ENCODE results near the gene ARAP2.

ARAP2 gene

GRCh38 chr4:36218121-36218520, 26.2 kb downstream of the ARAP2 start:
- Histone ChIP-seq H3K27me3 (replicated peaks; ENCODE audit: control insufficient read depth, insufficient read depth, low read length, poor library complexity, severe bottlenecking) (no peaks in the 10 kb centered on the region), H3K4me1 (ENCODE audit: control insufficient read depth, insufficient read depth, low read length, poor library complexity, severe bottlenecking) (peaks cover 5% of the 10 kb centered on the region), H3K4me3 (ENCODE audit: insufficient read depth, low read depth, low read length, poor library complexity, severe bottlenecking) (no peak overlapping the region), H3K27ac (ENCODE audit: insufficient read depth, low read length, poor library complexity, severe bottlenecking) (no peak overlapping the region), H3K9me3 (ENCODE audit: control insufficient read depth, low read length) (no peaks in the 10 kb centered on the region), H3K36me3 (ENCODE audit: control insufficient read depth, insufficient read depth, low read length) (no peaks in the 10 kb centered on the region)
- no peak for DNase-seq

- DNase-seq: no peak
- Histone ChIP-seq H3K36me3 (ENCODE audit: control insufficient read depth, insufficient read depth, low read length) (peaks cover 4% of the 10 kb centered on the region), H3K27me3 (replicated peaks; ENCODE audit: control insufficient read depth, insufficient read depth, low read length, poor library complexity, severe bottlenecking) (no peaks in the 10 kb centered on the region), H3K9me3 (ENCODE audit: control insufficient read depth, low read length) (no peaks in the 10 kb centered on the region), H3K4me1 (ENCODE audit: control insufficient read depth, insufficient read depth, low read length, poor library complexity, severe bottlenecking) (peaks cover 5% of the 10 kb centered on the region), H3K4me3 (ENCODE audit: insufficient read depth, low read depth, low read length, poor library complexity, severe bottlenecking) (no peak overlapping the region), H3K27ac (ENCODE audit: insufficient read depth, low read length, poor library complexity, severe bottlenecking) (no peak overlapping the region)
These were observed 28.7 kb downstream of the ARAP2 start for GRCh38 chr4:36215627-36216026.

- Histone ChIP-seq H3K4me3 (ENCODE audit: insufficient read depth, low read depth, low read length, poor library complexity, severe bottlenecking) (no peak overlapping the region), H3K27ac (ENCODE audit: insufficient read depth, low read length, poor library complexity, severe bottlenecking) (no peak overlapping the region), H3K27me3 (replicated peaks; ENCODE audit: control insufficient read depth, insufficient read depth, low read length, poor library complexity, severe bottlenecking) (no peaks in the 10 kb centered on the region), H3K36me3 (ENCODE audit: control insufficient read depth, insufficient read depth, low read length) (peaks cover 10% of the 10 kb centered on the region), H3K9me3 (ENCODE audit: control insufficient read depth, low read length) (no peaks in the 10 kb centered on the region), H3K4me1 (ENCODE audit: control insufficient read depth, insufficient read depth, low read length, poor library complexity, severe bottlenecking) (peaks cover 5% of the 10 kb centered on the region)
- DNase-seq: no peak
These were observed 29.4 kb downstream of the ARAP2 start for GRCh38 chr4:36214735-36215485.

- Histone ChIP-seq H3K27ac (ENCODE audit: insufficient read depth, low read length, poor library complexity, severe bottlenecking) (no peak overlapping the region), H3K36me3 (ENCODE audit: control insufficient read depth, insufficient read depth, low read length) (peaks cover 12% of the 10 kb centered on the region), H3K4me3 (ENCODE audit: insufficient read depth, low read depth, low read length, poor library complexity, severe bottlenecking) (no peak overlapping the region), H3K4me1 (ENCODE audit: control insufficient read depth, insufficient read depth, low read length, poor library complexity, severe bottlenecking) (peaks cover 9% of the 10 kb centered on the region), H3K27me3 (replicated peaks; ENCODE audit: control insufficient read depth, insufficient read depth, low read length, poor library complexity, severe bottlenecking) (no peaks in the 10 kb centered on the region), H3K9me3 (ENCODE audit: control insufficient read depth, low read length) (no peaks in the 10 kb centered on the region)
- no peak for DNase-seq
These were observed 30.3 kb downstream of the ARAP2 start for GRCh38 chr4:36213977-36214376.

- peaks cover 17% of the 10 kb centered on the region for H3K36me3 ChIP-seq (ENCODE audit: control insufficient read depth, insufficient read depth, low read length)
- no peaks in the 10 kb centered on the region for H3K27me3 ChIP-seq (replicated peaks; ENCODE audit: control insufficient read depth, insufficient read depth, low read length, poor library complexity, severe bottlenecking)
- peaks cover 8% of the 10 kb centered on the region for H3K4me1 ChIP-seq (ENCODE audit: control insufficient read depth, insufficient read depth, low read length, poor library complexity, severe bottlenecking)
- no peaks in the 10 kb centered on the region for H3K9me3 ChIP-seq (ENCODE audit: control insufficient read depth, low read length)
- H3K4me3 ChIP-seq (ENCODE audit: insufficient read depth, low read depth, low read length, poor library complexity, severe bottlenecking): no peak overlapping the region
- no peak overlapping the region for H3K27ac ChIP-seq (ENCODE audit: insufficient read depth, low read length, poor library complexity, severe bottlenecking)
- DNase-seq: no peak
These were observed 33.2 kb downstream of the ARAP2 start for GRCh38 chr4:36211084-36211483.

- H3K4me1 ChIP-seq (ENCODE audit: control insufficient read depth, insufficient read depth, low read length, poor library complexity, severe bottlenecking): peaks cover 8% of the 10 kb centered on the region
- peaks cover 17% of the 10 kb centered on the region for H3K36me3 ChIP-seq (ENCODE audit: control insufficient read depth, insufficient read depth, low read length)
- no peaks in the 10 kb centered on the region for H3K9me3 ChIP-seq (ENCODE audit: control insufficient read depth, low read length)
- no peak overlapping the region for H3K27ac ChIP-seq (ENCODE audit: insufficient read depth, low read length, poor library complexity, severe bottlenecking)
- H3K27me3 ChIP-seq (replicated peaks; ENCODE audit: control insufficient read depth, insufficient read depth, low read length, poor library complexity, severe bottlenecking): no peaks in the 10 kb centered on the region
- no peak for DNase-seq
- H3K4me3 ChIP-seq (ENCODE audit: insufficient read depth, low read depth, low read length, poor library complexity, severe bottlenecking): no peak overlapping the region
These were observed 34.2 kb downstream of the ARAP2 start for GRCh38 chr4:36209941-36210649.

GRCh38 chr4:36208893-36209473, 35.3 kb downstream of the ARAP2 start:
- Histone ChIP-seq H3K36me3 (ENCODE audit: control insufficient read depth, insufficient read depth, low read length) (peaks cover 17% of the 10 kb centered on the region), H3K4me1 (ENCODE audit: control insufficient read depth, insufficient read depth, low read length, poor library complexity, severe bottlenecking) (peaks cover 8% of the 10 kb centered on the region), H3K27ac (ENCODE audit: insufficient read depth, low read length, poor library complexity, severe bottlenecking) (peak overlapping the region; percentile 3), H3K27me3 (replicated peaks; ENCODE audit: control insufficient read depth, insufficient read depth, low read length, poor library complexity, severe bottlenecking) (no peaks in the 10 kb centered on the region), H3K9me3 (ENCODE audit: control insufficient read depth, low read length) (no peaks in the 10 kb centered on the region), H3K4me3 (ENCODE audit: insufficient read depth, low read depth, low read length, poor library complexity, severe bottlenecking) (no peak overlapping the region)
- peak in 2 of 3 donors; percentile 9 to 22 for DNase-seq

GRCh38 chr4:36207831-36208520, 36.3 kb downstream of the ARAP2 start:
- Histone ChIP-seq H3K27ac (ENCODE audit: insufficient read depth, low read length, poor library complexity, severe bottlenecking) (no peak overlapping the region), H3K4me3 (ENCODE audit: insufficient read depth, low read depth, low read length, poor library complexity, severe bottlenecking) (no peak overlapping the region), H3K36me3 (ENCODE audit: control insufficient read depth, insufficient read depth, low read length) (peaks cover 17% of the 10 kb centered on the region), H3K4me1 (ENCODE audit: control insufficient read depth, insufficient read depth, low read length, poor library complexity, severe bottlenecking) (peaks cover 8% of the 10 kb centered on the region), H3K27me3 (replicated peaks; ENCODE audit: control insufficient read depth, insufficient read depth, low read length, poor library complexity, severe bottlenecking) (no peaks in the 10 kb centered on the region), H3K9me3 (ENCODE audit: control insufficient read depth, low read length) (no peaks in the 10 kb centered on the region)
- DNase-seq: no peak

GRCh38 chr4:36207367-36207766, 36.9 kb downstream of the ARAP2 start:
- Histone ChIP-seq H3K4me1 (ENCODE audit: control insufficient read depth, insufficient read depth, low read length, poor library complexity, severe bottlenecking) (peaks cover 8% of the 10 kb centered on the region), H3K36me3 (ENCODE audit: control insufficient read depth, insufficient read depth, low read length) (peaks cover 17% of the 10 kb centered on the region), H3K4me3 (ENCODE audit: insufficient read depth, low read depth, low read length, poor library complexity, severe bottlenecking) (no peak overlapping the region), H3K27ac (ENCODE audit: insufficient read depth, low read length, poor library complexity, severe bottlenecking) (no peak overlapping the region), H3K9me3 (ENCODE audit: control insufficient read depth, low read length) (no peaks in the 10 kb centered on the region), H3K27me3 (replicated peaks; ENCODE audit: control insufficient read depth, insufficient read depth, low read length, poor library complexity, severe bottlenecking) (no peaks in the 10 kb centered on the region)
- DNase-seq: no peak
